B cell (primary cell): Measurements from ENCODE around the gene ANTXRL. TPM values are rescaled to one million over a fixed set of nuclear protein-coding genes. Genes with fewer than 3 reads are reported as not detected.
"Not testable (repeated sequence)": the region's sequence is repeated elsewhere in the genome, so short reads cannot be mapped to it uniquely, and the experiment has no call there.

Experiments used
- ATAC-seq: fragments of 200-7000 bp; cut with Tn5 transposase; one replicate; pipeline ENCODE4 v1.10.0; 2021; ENCODE audit warnings: low read depth, mild to moderate bottlenecking, moderate number of reproducible peaks, moderate library complexity
- CTCF ChIA-PET: fragments of 350-600 bp; sonication (Branson Sonifier 250); formaldehyde crosslinking; loops from one replicate; lab custom pipeline; 2021; ENCODE audit warnings: antibody characterized with exemption, inconsistent platforms; lab: Charles Lee
- POLR2A ChIA-PET: fragments of 350-600 bp; sonication (Branson Sonifier 250); formaldehyde crosslinking; loops from one replicate; lab custom pipeline; 2021; ENCODE audit warnings: antibody characterized with exemption; lab: Charles Lee
- DNase-seq: peaks from one replicate; pipeline ENCODE4 v3.0.0; 2013
- H2AFZ ChIP-seq: 2 replicates; pipeline ENCODE4 v1.6.1; 2012; ENCODE audit warnings: mild to moderate bottlenecking, low read depth, low read length; ENCODE audit not compliant: insufficient read depth, poor library complexity, severe bottlenecking
- H3K27ac ChIP-seq, 2 donors: 1 replicate in 1 of 2; 2 replicates in 1 of 2; pipeline ENCODE4 v1.5.1; 2012 to 2013; ENCODE audit warnings: low read length in 2 of 2, mild to moderate bottlenecking in 2 of 2, moderate library complexity in 1 of 2
- H3K27me3 ChIP-seq, 4 experiments: fragments of 200-600 bp in 1 of 4; sonication (generic) in 1 of 4; replicated peaks in 1 of 4; 1 replicate in 2 of 4; 2 replicates in 2 of 4; pipeline versions ENCODE4 v1.6.1 to v1.7.0; 2013 to 2016; ENCODE audit warnings: low read length in 3 of 4, mild to moderate bottlenecking in 2 of 4, mixed read lengths in 1 of 4, moderate library complexity in 1 of 4; ENCODE audit not compliant: insufficient read depth in 4 of 4, control insufficient read depth in 3 of 4; ENCODE audit errors: control extremely low read depth in 1 of 4
- H3K36me3 ChIP-seq, 2 experiments: replicated peaks in 1 of 2; 1 replicate in 1 of 2; 2 replicates in 1 of 2; pipeline versions ENCODE4 v1.6.1 to v1.7.1; 2013; ENCODE audit warnings: low read length in 1 of 2; ENCODE audit not compliant: insufficient read depth in 2 of 2, control insufficient read depth in 1 of 2; ENCODE audit errors: control extremely low read depth in 1 of 2, extremely low read depth in 1 of 2
- H3K4me1 ChIP-seq, 2 donors: fragments of 200-600 bp in 1 of 2; sonication (generic) in 1 of 2; 1 replicate in 1 of 2; 2 replicates in 1 of 2; pipeline versions ENCODE4 v1.5.1 to v1.6.1; 2013 to 2017; ENCODE audit warnings: low read length in 2 of 2; ENCODE audit not compliant: control insufficient read depth in 2 of 2, insufficient read depth in 2 of 2
- H3K4me2 ChIP-seq: replicated peaks from 2 replicates; pipeline ENCODE3; 2012; ENCODE audit warnings: mild to moderate bottlenecking, low read depth, low read length; ENCODE audit not compliant: poor library complexity, severe bottlenecking
- H3K4me3 ChIP-seq, 5 experiments: fragments of 200-600 bp in 1 of 5; sonication (generic) in 1 of 5; 1 replicate in 3 of 5; 2 replicates in 2 of 5; pipeline versions ENCODE4 v1.5.1 to v1.7.0; 2011 to 2016; ENCODE audit warnings: low read length in 4 of 5, mild to moderate bottlenecking in 4 of 5, low read depth in 2 of 5, control low read depth in 1 of 5, moderate library complexity in 1 of 5; ENCODE audit not compliant: insufficient read depth in 1 of 5; ENCODE audit errors: control extremely low read depth in 1 of 5, extremely low read depth in 1 of 5
- H3K79me2 ChIP-seq: fragments of 200-600 bp; sonication (generic); one replicate; pipeline ENCODE4 v1.6.0; 2016; ENCODE audit warnings: low read length; ENCODE audit not compliant: control insufficient read depth, insufficient read depth
- H3K9ac ChIP-seq: fragments of 200-600 bp; sonication (generic); 2 replicates; pipeline ENCODE4 v1.6.1; 2017; ENCODE audit warnings: mild to moderate bottlenecking, low read length, moderate library complexity
- H3K9me3 ChIP-seq, 3 donors: one replicate each; pipeline versions ENCODE4 v1.6.1 to v1.7.1; 2013; ENCODE audit warnings: low read length in 2 of 3; ENCODE audit not compliant: control insufficient read depth in 2 of 3, insufficient read depth in 1 of 3; ENCODE audit errors: control extremely low read depth in 1 of 3
- H4K20me1 ChIP-seq: 2 replicates; pipeline ENCODE4 v1.6.0; 2012; ENCODE audit warnings: mild to moderate bottlenecking, low read length; ENCODE audit not compliant: insufficient read depth, control insufficient read depth, poor library complexity, severe bottlenecking
- H3K27ac Mint-ChIP-seq: one replicate; pipeline ENCODE4 v1.8.0; 2021; ENCODE audit warnings: mixed read lengths
- H3K27me3 Mint-ChIP-seq: one replicate; pipeline ENCODE4 v1.8.0; 2021; ENCODE audit warnings: mixed read lengths
- H3K4me1 Mint-ChIP-seq: one replicate; pipeline ENCODE4 v1.8.0; 2021; ENCODE audit warnings: mixed read lengths
- H3K4me3 Mint-ChIP-seq: one replicate; pipeline ENCODE4 v1.8.0; 2021; ENCODE audit warnings: mixed read lengths
- H3K9me3 Mint-ChIP-seq: one replicate; pipeline ENCODE4 v1.8.0; 2022; ENCODE audit warnings: mixed read lengths; ENCODE audit not compliant: insufficient read depth
- CTCF ChIP-seq: fragments of 200-600 bp; IDR thresholded peaks from one replicate; pipeline ENCODE4 v1.8.0; 2022; ENCODE audit warnings: antibody characterized with exemption, mild to moderate bottlenecking
- EZH2 ChIP-seq: IDR thresholded peaks from 2 replicates; pipeline ENCODE4 v1.6.1; 2012; ENCODE audit warnings: borderline replicate concordance, low read depth, mild to moderate bottlenecking, moderate library complexity, low read length; ENCODE audit not compliant: insufficient read depth, poor library complexity, severe bottlenecking
- WGBS: methylation state at CpG from one replicate; pipeline ENCODE4 v1.1.5; 2013; ENCODE audit warnings: missing lambda C conversion rate; ENCODE audit not compliant: insufficient coverage; 5-methylcytosine and 5-hydroxymethylcytosine counted together
- intact Hi-C: fragments of 100-400 bp; cut with micrococcal nuclease; formaldehyde crosslinking; loops from one replicate; pipeline ENCODE4 v1.10.0; 2022
- polyA plus RNA-seq: library from polyadenylated mRNA; depleted of rRNA; stranded (reverse); fragments of >200 nt; gene quantifications from 2 replicates; pipeline ENCODE4 v1.2.3, GENCODE V29; 2012
- total RNA-seq, 2 donors: library from RNA; stranded (reverse); fragments of 120-200 nt in 1 of 2; gene quantifications; 1 replicate in 1 of 2; 2 replicates in 1 of 2; pipeline versions ENCODE4 v1.2.3 to v1.2.4, GENCODE V29; 2013 to 2022

ANTXRL gene
- total and polyA plus RNA-seq, 2 donors (not counting 1 experiment from before 2014, with no cell fraction given), result not detected

DNA sequence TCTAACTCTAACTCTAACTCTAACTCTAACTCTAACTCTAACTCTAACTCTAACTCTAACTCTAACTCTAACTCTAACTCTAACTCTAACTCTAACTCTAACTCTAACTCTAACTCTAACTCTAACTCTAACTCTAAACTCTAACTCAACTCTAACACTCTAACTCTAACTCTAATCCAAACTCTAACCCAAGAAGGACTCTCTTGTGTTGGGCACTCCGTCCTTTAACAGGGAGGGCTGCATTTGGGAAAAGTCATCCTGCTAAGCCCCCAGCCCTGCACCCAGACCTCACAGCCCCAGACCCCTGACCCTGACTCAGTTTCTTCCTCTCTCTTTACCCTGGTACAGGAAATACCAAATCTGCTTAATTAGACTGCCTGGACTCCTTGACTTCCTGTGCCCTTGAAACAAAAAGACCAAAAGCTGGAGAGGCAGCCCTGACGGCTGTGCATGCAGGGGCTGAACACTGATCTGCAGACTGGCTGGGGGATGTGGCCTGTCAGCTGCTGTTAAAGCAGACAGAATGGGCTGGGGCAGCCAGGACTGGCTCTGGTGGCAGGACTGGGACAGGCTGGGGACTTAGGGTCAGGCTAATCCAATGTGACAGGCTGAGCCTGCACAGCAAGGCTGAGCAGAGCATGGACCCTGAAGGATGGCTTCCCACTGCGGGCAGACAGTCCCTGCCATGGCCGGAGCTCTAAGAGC, 14.8 kb upstream of the ANTXRL start:
- peaks cover 58 to 59% of the 10 kb centered on the region in 2 donors for H3K4me1 ChIP-seq
- H3K9me3 ChIP-seq, H3K9ac ChIP-seq, H3K27me3 ChIP-seq, H3K4me3 ChIP-seq, ATAC-seq, H3K4me3 Mint-ChIP-seq, CTCF ChIA-PET, H3K27me3 Mint-ChIP-seq, H3K4me1 Mint-ChIP-seq, DNase-seq, H3K36me3 ChIP-seq, H3K9me3 Mint-ChIP-seq, intact Hi-C loops, H4K20me1 ChIP-seq, H3K27ac Mint-ChIP-seq: not testable (repeated sequence)
- H3K79me2 ChIP-seq, result peaks cover 26% of the 10 kb centered on the region
- peak overlapping the region; percentile 34 to 56 for H3K27ac ChIP-seq
- peak overlapping the region; percentile 25 for H3K4me2 ChIP-seq
- H2AFZ ChIP-seq, result peak overlapping the region; percentile 16
- 56% methylated on average over 2 of the region's 4 CpGs for WGBS
- POLR2A ChIA-PET, result interaction anchor here (0.5 kb wide), 1 partner anchor 600 kb away, joined by 3 read pairs; no protein-coding TSS in a partner anchor

- no peak overlapping the region for H3K9ac ChIP-seq
- peaks cover 0 to 7% (median 0%) of the 10 kb centered on the region in 3 donors for H3K9me3 ChIP-seq
- H3K27me3 ChIP-seq, result no peaks in the 10 kb centered on the region
- H3K27ac Mint-ChIP-seq, result no peak overlapping the region
- no peaks in the 10 kb centered on the region for H3K9me3 Mint-ChIP-seq
- no peak for DNase-seq
- WGBS, result 80% methylated on average over 3 of the region's 4 CpGs
- H2AFZ ChIP-seq, result no peak overlapping the region
- peaks cover 48 to 49% of the 10 kb centered on the region in 2 donors for H3K4me1 ChIP-seq
- H3K79me2 ChIP-seq, result peaks cover 19% of the 10 kb centered on the region
- ChIA-PET POLR2A (no interaction called here), CTCF (no interaction called here)
- ATAC-seq, result no peak
- peaks cover 6% of the 10 kb centered on the region for H3K27me3 Mint-ChIP-seq
- no peak overlapping the region for H3K27ac ChIP-seq
- peak overlapping the region; percentile 8 for H3K4me2 ChIP-seq
- H3K4me3 ChIP-seq, result no peak overlapping the region
- H3K36me3 ChIP-seq, result no peaks in the 10 kb centered on the region
- intact Hi-C loops, result no loop called here
- no peak overlapping the region for H3K4me3 Mint-ChIP-seq
- peaks cover 6% of the 10 kb centered on the region for H3K4me1 Mint-ChIP-seq
- TF ChIP-seq EZH2 (no peak), CTCF (no peak)
- no peaks in the 10 kb centered on the region for H4K20me1 ChIP-seq
Observed at GRCh38 chr10:46272863-46273415, 13.9 kb upstream of the ANTXRL start.
